Inflammatory macrophage (primary cell): ENCODE data around the gene RIGI.
"Not testable (repeated sequence)": the region's sequence is repeated elsewhere in the genome, so short reads cannot be mapped to it uniquely, and the experiment has no call there.

Source experiments
- DNase-seq, 2 donors: peaks; one replicate each; pipeline ENCODE4 v3.0.0-alpha.2; 2020 to 2022
- total RNA-seq, 18 experiments: gene quantifications; one replicate each; lab custom pipeline; 2026; ENCODE audit warnings: mixed read lengths in 6 of 18, inconsistent platforms in 2 of 18; lab: John Stamatoyannopoulos, UW

The RIGI gene
- total RNA-seq: 0.67 to 148 (median 3.8) reads per million in 18 experiments

DNA sequence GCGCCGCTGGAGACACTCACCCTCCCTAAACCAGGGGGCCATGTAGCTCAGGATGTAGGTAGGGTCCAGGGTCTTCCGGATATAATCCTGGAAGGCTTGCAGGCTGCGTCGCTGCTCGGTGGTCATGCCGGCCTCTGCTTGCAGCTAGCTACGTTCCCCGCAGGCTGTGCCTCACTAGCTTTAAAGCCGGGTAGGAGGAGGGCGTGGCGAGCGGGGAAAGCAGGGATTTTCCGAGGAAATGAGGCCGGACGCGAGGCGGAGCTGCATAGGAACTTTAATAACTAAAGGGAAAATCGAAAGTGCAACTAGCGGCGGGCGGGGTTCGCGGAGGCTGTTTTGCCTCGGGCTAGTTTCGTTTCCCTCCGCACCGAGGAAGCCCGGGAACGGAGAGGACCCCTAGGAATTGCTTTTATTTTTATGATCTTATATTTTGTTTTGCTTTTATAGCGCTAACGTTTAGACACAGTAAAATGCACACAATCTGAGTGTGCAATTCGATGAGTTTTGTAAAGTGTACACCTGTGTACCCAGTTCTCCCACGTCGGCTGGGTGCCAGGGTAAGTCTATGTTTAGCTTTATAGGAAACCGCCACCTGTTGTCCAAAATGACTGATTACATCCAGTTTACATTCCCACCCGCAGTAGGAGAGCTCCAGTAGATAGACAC lies at the start of gene RIGI:
TSS of gene RIGI (minus strand) at position 156 of the 666 bp plus-strand sequence. CDS start at position 126, 30 bp downstream.
- peak; percentile 88 to 93 for DNase-seq

DNA sequence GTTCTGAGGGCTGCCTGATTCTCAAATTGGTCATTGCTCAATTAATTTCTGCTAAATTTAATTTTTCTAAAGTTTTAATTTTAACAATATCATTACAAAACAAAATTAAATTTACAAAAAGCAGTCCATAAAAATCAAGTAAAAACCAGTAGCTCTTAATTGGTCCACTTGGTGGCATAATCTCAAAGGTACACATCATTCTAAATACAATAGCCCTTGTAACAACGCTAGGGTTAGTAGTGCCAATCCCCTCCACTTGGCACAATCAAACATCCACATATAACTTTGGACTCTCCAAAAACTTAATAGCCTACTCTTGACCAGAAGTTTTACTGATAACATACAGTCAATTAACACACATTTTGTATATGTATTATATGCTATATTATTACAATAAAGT lies 48.9 kb upstream of the RIGI start:
- DNase-seq: no peak

DNA sequence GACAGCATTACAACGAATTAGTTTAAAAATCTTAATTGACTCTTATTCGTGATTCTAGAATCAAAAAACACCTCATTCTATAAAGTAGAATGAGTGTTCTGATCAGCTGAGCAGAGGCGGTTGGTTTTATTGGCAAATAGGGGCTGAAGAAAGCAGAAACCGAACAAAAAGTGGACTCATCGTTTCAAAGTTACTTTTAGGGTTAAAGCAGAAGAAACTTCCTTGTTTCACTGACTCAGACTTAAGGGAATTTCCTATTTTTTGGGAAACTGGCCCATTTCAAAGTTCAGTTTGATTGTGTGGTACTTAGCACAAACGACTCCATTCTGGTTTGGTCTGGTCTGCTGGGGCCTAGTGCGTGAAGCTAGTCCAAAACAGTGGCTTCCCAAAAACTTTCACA lies 47.8 kb upstream of the RIGI start:
- peak; percentile 67 to 75 for DNase-seq

DNA sequence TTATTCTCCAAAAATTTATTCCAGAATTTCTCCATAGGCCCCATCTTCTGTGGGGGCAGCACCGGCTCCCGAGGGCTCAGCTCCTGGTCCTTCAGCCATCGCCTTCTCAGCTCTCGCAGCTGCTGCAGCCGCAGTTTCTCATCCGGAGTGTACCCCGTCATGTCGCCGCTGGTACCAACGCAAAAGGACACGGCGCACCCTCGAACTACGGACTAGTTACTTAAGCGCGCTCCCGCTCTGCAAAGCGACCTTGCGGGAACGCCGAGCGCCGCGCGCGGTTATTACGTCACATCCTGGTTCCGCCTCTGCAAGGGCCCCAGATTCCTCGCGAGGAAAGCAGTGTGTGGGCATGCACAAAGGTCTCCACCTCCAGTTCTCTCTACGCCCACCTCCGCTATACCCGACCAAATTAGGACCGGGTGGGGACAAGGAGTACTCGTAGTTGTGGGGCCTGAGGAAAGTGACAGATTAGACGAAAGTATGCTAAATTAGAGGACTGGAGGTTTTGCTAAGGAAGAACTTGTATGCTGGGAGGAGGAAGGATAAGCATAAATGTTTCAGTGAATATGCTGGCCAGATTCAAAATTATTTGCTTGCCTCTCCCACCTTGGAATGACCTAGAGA lies 47.0 kb upstream of the RIGI start, which contains the start of gene NDUFB6:
TSS of gene NDUFB6 (minus strand) at position 260 of the 624 bp plus-strand sequence. CDS start at position 161, 99 bp downstream.
- peak; percentile 96 to 98 for DNase-seq

DNA sequence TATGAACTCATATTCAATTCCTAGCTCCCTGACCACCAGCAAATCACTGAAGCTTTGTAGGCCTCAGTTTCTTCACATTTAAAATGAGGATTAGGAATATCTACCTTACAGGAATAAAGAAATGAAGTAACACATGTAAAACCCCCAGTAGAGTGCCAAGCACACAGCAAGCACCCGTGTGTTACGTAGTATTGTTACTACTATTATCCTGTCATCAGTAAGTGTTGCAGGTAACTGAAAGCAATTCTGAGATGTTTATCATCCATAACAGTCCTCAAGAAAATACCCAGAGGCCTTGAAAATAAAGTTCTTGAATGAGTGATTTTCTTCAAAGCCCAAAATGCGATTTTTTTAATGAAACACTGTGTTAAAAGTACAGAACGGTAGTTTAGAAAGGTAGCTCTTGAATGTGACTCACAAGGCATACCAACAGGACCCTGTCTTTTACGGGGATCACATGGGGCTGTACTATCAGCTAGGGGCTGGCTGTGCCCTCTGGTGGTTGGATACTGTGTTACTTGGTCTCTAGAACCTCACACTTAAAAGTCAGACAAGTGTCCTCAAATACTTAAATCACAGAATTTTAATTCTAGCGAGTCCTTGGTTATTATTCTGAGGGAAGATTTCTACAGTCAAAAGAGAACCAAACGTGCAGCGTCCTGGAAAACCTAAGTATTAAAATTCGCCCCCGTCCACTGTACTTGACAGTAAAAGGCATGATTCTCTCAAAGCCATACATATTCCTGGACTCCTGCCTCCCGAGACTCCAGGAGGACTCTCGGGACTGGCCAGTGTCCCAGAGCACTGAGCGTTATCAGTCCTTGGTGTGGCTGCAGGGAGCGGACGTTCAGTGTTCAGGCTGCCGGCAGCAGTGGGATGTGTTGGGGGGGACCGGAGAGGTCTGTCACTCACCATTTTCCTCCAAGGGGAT lies 46.2 kb upstream of the RIGI start:
- DNase-seq: peak; percentile 77 to 79

DNA sequence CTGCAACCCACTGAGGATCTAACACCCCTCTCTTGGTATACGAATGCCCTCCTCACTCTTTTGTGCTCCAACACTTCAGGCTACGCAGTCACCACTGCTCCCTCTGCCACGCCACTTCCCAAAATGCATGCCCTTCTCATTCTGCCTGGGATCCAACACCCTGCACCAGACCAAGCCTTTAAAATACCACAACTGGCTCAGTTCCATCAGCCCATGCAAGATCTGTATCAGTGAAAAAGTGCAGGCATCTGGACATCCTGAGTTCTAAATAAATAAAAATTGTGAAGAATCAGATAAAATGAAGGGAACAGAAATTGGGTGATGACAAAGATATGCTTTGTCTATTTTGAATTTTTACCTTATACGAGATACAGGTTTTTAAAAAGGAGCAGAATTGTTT lies 44.3 kb upstream of the RIGI start:
- no peak for DNase-seq

DNA sequence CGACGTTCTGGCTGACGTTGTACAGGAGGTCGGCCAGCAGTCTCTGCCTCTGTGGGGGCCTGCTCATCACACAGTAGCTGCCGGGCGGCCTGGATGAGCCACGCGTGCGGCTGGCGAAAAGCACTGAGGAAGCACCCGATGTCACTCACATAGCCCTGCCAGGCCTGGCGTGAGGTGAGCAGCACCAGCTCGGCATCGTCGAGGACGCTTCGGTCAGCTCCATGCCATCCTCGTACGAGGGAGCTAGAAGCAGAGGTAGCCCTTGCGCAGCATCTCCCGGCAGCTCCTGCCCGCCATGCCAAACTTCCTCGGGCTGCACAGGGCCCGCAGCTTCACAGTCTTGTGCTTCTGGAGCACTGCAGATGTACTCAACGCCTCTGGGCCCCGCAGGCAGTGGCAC lies 40.8 kb upstream of the RIGI start:
- no peak for DNase-seq

DNA sequence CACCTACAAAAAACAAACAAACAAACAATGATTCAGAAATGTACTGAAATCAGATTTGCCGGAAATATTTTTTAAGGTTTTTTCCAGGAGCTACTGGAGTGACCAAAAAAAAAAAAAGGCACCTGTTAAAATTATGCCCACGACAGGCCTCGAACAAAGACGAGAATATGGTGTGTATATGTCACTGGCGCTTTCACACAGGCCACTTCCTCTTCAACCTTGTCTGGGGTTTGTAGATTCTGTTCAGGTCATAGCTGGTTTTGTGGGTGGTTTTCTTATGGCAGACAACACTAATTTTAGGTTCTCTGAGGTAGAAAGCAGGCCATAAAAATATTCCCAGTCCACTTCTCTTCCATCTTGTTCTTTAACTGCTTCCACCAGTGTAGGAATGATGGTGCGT lies 40.0 kb upstream of the RIGI start:
- DNase-seq: no peak

DNA sequence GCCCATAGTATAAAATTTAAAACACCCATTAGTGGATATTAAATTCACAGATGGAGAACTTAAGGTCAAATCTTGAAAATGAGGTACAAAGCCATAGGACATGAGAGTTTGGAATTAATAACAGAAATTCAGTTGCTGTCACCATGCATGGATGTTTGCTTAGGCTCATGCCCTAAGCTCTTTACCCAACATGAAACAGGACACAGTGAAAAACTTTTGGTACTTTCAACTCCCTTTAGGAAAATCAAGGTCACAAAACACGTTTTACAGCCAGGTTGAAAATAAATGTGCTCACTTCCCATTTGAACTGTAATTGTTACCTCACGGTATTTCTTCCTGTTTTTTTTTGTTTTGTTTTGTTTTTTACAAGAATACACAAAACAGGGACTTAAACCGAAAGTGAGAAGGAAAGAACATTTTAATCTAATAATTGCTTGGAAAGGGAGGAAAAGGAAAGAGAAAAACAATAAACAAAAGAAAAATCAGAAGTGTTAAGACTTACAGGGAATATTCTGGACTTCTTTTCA lies 32.5 kb upstream of the RIGI start:
- peak in 1 of 2 donors; percentile 30 for DNase-seq

DNA sequence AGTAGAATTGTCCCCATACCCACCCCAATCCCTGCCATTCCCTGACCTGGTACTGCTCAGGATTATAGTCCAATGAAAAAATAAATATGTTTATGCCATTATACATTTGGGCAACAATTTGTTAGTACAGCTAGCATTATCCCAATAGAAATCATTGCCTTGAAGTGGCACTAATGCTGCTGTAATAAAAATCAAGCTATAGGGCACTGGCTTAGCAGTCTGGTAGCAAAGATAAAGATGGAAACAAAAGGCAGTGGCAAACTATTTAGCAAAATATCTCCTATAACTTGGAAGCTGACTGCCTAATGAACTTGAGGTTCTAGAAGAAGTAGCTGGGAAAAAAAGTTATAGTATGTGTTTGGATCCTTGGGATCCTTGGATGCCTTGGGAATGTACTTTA lies 28.6 kb upstream of the RIGI start:
- no peak for DNase-seq

DNA sequence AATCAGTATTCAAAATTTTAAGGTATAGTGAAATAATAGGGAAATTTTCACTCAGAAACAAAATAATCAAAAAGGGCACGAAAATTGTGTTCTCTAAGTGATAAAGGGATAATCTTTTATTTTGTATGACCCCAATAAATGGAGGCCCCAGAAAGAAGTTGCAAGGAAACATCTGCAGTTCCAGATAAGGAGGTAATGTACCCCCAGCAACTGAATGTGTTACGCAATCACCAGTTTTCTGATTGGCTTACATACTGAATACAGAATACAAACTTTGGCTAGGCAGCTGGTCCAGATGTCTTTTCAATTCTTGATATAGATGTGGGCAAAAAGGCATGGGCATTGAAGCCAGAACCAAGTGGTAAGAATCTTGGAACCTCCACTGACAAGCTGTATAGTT lies 28.1 kb upstream of the RIGI start:
- DNase-seq: no peak

DNA sequence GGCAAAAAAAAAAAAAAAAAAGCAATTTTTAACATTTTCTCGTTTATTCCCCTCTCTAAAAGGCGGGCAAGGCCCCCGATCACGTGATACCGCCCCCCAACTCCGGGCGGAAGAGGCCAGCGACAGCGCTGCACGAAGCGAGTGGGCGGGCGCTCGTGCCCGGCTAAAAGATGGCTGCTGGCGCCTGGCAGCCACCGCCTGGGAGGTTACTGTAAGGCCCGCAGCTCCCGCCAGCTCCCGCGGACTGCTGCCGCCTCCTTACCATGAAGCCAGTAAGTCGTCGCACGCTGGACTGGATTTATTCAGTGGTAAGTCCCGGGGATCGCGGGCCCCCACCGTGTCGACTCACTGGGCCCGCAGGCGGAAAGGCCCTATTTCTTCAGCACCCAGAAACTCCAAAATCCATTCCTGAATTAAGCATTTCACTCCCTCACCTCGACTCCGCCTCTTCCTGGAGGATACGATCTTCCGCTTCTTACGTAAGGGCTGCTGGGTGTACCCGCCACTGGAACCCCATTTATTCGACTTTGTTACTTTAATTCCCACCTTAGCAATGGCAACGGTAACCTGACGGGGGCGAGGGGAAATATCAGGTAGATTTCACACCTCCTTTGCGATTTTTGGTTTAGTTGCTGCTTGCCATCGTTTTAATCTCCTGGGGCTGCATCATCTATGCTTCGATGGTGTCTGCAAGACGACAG lies 26.3 kb upstream of the RIGI start, which contains the start of the genes SMIM27 and TOPORS:
TSS of gene SMIM27 (plus strand) at position 156 of the 701 bp plus-strand sequence. CDS start at position 264, 108 bp downstream.
TSS of gene TOPORS (minus strand) at position 415 of the 701 bp plus-strand sequence. CDS start at position 265, 150 bp downstream.
- DNase-seq: peak; percentile 89 to 94

DNA sequence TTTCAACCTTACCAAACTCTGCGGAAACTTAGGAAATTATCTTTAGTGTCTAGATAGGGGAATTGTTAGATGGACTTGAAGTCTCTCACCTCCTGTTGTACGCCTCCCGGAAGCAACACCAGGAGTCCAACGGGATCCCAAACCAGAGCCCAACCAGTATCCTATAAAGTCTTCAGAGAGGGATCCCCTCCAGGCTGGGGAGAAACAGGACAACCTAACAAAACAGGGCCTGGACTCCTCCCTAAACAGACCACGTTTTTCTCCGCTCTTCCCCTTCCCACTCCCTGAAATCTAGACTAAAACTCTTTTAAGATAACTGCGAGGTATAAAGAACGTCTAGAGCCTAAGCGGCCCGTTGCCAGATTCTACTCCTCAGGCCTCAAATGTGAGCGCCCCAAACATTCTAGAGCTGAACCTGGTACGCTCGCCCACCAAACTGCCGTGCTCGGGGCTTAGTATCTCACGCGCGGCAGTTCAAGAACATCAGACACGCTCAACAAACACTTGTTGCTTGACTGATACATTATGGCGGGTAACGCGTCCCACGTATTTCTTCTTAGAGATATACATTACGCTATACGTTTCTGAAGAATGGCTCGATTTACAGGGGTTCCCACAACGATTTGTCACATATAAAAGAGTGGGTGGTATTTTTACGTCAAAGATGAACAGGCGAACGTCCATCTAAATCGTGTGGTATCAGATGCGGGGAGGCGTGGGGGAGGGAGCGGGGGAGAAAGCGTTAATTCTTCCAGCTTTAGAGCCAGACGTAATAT lies 25.5 kb upstream of the RIGI start:
- peak; percentile 48 to 54 for DNase-seq

DNA sequence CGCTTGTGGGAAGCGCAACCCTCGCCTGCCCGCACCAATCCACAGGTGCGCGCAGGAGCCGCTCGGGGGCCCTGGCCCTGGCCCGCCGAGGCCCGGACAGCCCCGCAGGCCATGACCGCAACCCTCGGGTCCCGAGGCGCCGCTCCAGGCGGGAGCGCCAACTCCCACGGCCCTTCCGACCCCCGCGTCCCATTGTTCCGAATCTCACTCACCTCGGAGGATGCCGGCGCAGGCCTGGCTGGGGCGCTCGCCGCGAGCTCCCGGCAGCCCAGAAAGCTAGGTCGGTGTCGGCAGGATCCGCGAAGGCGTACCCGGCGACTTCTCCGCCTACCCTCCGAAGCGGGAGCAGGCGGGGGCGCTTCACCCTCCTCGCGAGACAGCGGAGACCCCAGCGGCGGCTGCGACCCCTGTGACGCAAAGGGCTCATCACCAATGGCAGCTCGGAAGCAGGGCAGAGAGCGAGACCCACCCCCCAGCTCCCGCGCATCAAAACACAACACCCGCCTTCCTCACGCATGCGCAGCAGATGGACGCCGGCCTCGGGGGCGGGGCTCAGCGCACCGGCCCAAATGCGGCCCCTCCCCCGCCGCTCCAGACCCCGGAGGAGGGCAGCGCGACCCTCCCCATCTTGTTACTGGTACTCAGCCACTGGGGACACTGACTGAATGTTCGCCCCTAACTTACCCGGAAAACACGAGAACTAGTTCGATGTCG lies 24.7 kb upstream of the RIGI start:
- DNase-seq: peak; percentile 61 to 77

DNA sequence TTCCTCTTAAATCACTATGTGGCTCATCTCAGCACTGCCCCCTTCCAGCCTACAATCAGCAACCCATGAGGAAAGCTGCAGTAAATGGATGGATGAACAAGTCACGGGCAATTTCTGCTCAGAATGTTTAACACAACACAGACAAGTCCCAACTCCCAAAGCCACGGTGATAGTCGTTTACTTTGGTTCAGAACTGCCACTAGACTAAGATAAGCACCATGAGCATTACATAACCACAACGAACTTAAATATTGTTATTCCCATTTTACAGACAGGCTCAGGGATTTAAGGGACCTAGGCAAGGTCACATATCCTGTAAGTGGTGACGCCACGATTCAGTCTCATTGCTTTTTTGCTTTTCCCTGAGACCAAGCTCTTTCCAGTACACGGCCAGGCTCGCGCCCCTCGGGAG lies 24.2 kb upstream of the RIGI start:
- no peak for DNase-seq

DNA sequence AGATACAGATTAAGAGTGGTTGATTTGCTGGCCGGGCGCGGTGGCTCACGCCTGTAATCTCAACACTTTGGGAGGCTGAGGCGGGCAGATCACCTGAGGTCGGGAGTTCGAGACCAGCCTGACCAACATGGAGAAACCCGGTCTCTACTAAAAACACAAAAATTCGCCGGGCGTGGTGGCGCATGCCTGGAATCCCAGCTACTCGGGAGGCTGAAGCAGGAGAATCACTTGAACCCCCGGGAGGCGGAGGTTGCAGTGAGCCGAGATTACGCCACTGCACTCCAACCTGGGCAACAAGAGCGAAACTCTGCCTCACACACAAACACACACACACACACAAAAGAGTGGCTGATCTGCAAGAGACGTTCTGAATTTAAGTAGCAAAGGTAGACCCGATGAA lies 22.2 kb upstream of the RIGI start:
- not testable (repeated sequence) for DNase-seq

DNA sequence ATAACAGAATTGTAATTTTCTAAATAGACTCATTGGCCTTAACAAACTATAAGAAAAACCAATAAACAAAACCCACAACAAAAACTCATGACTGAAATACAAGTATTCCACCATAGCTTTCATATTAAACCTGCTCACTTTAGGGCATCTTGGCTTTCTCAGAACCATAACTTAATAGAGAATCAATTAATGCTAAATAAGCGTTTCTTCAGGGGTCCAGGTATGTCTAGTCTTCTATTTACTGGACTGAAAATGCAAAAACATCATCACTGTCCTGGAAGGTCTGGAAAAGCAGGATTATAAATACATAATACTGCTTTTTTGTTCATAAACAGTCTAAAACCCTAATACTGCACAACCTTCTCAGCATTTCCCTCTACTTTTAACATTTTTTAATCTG lies 19.9 kb upstream of the RIGI start:
- DNase-seq: no peak

DNA sequence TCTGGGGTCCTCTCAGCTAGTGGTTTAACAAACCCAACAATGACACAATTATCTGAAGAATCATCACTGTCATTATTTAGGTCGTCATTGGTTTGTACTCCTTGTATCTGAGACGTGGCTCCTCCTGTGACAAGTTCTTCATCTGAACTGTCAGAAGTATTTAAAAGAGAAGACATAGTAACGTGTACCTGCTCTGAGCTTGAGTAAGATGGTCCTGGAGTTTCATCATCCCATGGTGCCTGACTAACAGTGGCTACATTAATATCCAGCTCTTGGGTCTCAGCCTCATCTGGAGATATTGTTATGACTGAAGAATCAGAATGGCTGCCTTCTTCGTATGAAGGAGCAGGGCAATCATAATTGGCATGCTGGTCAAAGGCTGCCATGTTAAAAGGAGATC lies 17.1 kb upstream of the RIGI start:
- DNase-seq: no peak

DNA sequence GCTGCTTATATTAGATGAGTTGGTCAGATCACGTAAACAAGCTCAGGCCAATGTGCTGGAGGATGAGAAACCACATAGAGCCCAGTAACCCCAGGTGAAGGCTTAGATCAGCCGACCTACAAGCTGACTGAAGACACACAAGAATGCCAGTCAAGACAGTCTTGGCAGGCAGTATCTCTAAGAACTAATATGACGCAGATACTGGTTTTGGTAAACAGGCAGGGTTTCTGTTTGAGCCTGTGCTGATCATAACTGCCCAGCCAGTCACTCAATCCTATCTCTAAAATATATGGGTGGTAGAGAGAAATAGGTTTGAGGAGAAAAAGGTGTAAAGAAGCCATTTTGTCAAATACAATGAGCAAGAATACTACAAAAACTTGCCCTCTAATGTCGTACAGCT lies 7.8 kb upstream of the RIGI start:
- no peak for DNase-seq

DNA sequence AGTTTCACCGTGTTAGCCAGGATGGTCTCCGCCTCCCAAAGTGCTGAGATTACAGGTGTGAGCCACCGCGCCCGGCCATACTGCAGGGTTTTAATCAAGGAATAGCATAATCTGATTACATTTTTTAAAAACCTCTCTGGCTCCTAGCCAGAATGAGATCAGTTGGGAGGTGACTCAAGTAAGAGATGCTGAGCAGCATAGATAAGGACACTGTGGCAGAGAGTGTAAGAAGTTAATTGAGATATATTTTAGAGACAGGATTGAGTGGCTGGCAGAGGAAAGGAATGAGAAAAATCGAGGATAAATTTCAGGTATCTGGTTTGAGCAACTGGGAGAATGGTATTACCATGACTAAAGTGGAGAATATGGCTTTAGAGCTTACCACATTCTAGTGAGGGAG lies 7.3 kb upstream of the RIGI start:
- DNase-seq: no peak

DNA sequence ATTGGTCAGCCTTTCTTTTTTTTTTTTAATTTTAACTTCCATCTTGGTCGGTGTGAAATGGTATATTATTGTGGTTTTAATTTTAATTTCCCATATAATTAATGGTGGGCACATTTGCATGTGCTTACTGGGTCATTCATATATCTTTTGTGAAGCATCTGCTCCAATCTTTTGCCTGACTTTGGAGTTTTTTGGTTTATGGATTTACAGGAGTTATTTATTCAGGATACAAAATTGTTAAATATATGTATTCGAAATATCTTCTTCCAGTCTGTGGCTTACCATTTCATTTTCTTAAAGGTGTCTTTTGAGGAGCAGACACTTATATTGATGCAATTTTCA lies 682 bp upstream of the RIGI start:
- DNase-seq: no peak
